HepG2 (cell line): ENCODE results near the gene PLCG2. TPM values are rescaled to one million over a fixed set of nuclear protein-coding genes. Genes with fewer than 3 reads are reported as not detected.

ENCODE experiments used
- ATAC-seq: fragments of 200-7000 bp; cut with Tn5 transposase; 3 replicates; pipeline ENCODE4 v1.9.1; 2020; ENCODE audit warnings: mild to moderate bottlenecking, moderate library complexity
- BruUV-seq: library from RNA; stranded (reverse); fragments of 400-500 nt; replicated peaks from 2 replicates; lab custom pipeline; 2021; lab: Mats Ljungman, UMichigan
- CTCF ChIA-PET: fragments of 300-600 bp; formaldehyde crosslinking; extraction: SDS; loops from one replicate; lab custom pipeline; 2021; ENCODE audit warnings: low total read pairs, inconsistent platforms, low intra/inter-chr PET ratio; lab: Yijun Ruan, JAX
- POLR2A ChIA-PET: fragments of 350-600 bp; sonication (Branson Sonifier 250); formaldehyde crosslinking; loops from one replicate; lab custom pipeline; 2020; ENCODE audit warnings: antibody characterized with exemption, inconsistent platforms; lab: Yijun Ruan, JAX
- DNase-seq: peaks from one replicate; pipeline ENCODE4 v3.0.0-alpha.2; 2015; ENCODE audit warnings: low spot score
- FAIRE-seq: peaks from 3 replicates; lab custom pipeline; 2011; peaks lifted over from hg19 to GRCh38; lab: Jason Lieb, UNC
- H2AFZ ChIP-seq: one replicate; pipeline ENCODE4 v1.6.1; 2011; ENCODE audit warnings: low read length, inconsistent platforms
- H3K27ac ChIP-seq: fragments of 300-600 bp; 3 replicates; pipeline ENCODE4 v1.8.0; 2011; ENCODE audit warnings: mixed run types, mild to moderate bottlenecking, mixed read lengths, low read length, inconsistent platforms; ENCODE audit not compliant: insufficient read depth; ENCODE audit errors: extremely low read length
- H3K27me3 ChIP-seq, 2 experiments: fragments of 200-600 bp in 1 of 2; 2 replicates in 1 of 2; 3 replicates in 1 of 2; pipeline versions ENCODE4 v1.6.0 to v1.8.0; 2011; ENCODE audit warnings: low read length in 2 of 2, mild to moderate bottlenecking in 2 of 2, moderate library complexity in 2 of 2, inconsistent platforms in 1 of 2; ENCODE audit not compliant: insufficient read depth in 2 of 2, control insufficient read depth in 1 of 2
- H3K36me3 ChIP-seq, 2 experiments: fragments of 200-600 bp in 1 of 2; replicated peaks in 1 of 2; 2 replicates in 1 of 2; 3 replicates in 1 of 2; pipeline versions ENCODE4 v1.5.1 to v1.8.0; 2011; ENCODE audit warnings: low read length in 2 of 2, inconsistent platforms in 1 of 2; ENCODE audit not compliant: insufficient read depth in 2 of 2, control insufficient read depth in 1 of 2
- H3K4me1 ChIP-seq: 2 replicates; pipeline ENCODE4 v1.5.1; 2012; ENCODE audit warnings: low read length, inconsistent platforms; ENCODE audit not compliant: insufficient read depth
- H3K4me2 ChIP-seq: 2 replicates; pipeline ENCODE4 v1.6.0; 2011; ENCODE audit warnings: low read depth, low read length, inconsistent platforms
- H3K4me3 ChIP-seq, 3 experiments: fragments of 200-600 bp in 1 of 3; sonication (generic), shearing (Covaris generic) in 1 of 3; replicated peaks in 1 of 3; 2 replicates each; pipeline ENCODE4 v1.5.1; 2011 to 2016; ENCODE audit warnings: low read length in 3 of 3, inconsistent platforms in 2 of 3, low read depth in 2 of 3, mild to moderate bottlenecking in 2 of 3, control low read depth in 1 of 3, mixed read lengths in 1 of 3; ENCODE audit not compliant: insufficient read depth in 1 of 3
- H3K79me2 ChIP-seq: one replicate; pipeline ENCODE4 v1.6.1; 2011; ENCODE audit warnings: low read length, inconsistent platforms; ENCODE audit not compliant: insufficient read depth
- H3K9ac ChIP-seq: 2 replicates; pipeline ENCODE4 v1.6.0; 2011; ENCODE audit warnings: mild to moderate bottlenecking, low read depth, low read length, inconsistent platforms; ENCODE audit not compliant: insufficient read depth
- H3K9me3 ChIP-seq: 2 replicates; pipeline ENCODE4 v1.5.1; 2012; ENCODE audit warnings: mild to moderate bottlenecking, low read length
- H4K20me1 ChIP-seq: 2 replicates; pipeline ENCODE4 v1.6.0; 2011; ENCODE audit warnings: inconsistent platforms, mild to moderate bottlenecking, low read length, moderate library complexity; ENCODE audit not compliant: insufficient read depth
- BRCA1 ChIP-seq: sonication (generic); formaldehyde crosslinking; IDR thresholded peaks from 2 replicates; pipeline ENCODE4 v1.4.0; 2020; ENCODE audit warnings: missing genetic modification reagents
- MEIS2 ChIP-seq: sonication (generic); formaldehyde crosslinking; IDR thresholded peaks from 2 replicates; pipeline ENCODE4 v1.9.0; 2021; ENCODE audit warnings: mild to moderate bottlenecking, missing genetic modification reagents
- NR2F1 ChIP-seq, 2 experiments: fragments of 450-650 bp in 1 of 2; formaldehyde crosslinking in 1 of 2; IDR thresholded peaks; 2 replicates each; pipeline versions ENCODE4 v1.5.0 to v1.6.1; 2016 to 2020; ENCODE audit warnings: mild to moderate bottlenecking in 1 of 2, missing compliant biosample characterization in 1 of 2, missing genetic modification reagents in 1 of 2, moderate library complexity in 1 of 2
- PPARG ChIP-seq: conservative IDR thresholded peaks from 2 replicates; pipeline ENCODE4 v1.6.1; 2016; ENCODE audit warnings: missing biosample characterization, missing genetic modification reagents
- TCF7L2 ChIP-seq: IDR thresholded peaks from 2 replicates; pipeline ENCODE4 v1.6.1; 2011; ENCODE audit warnings: mild to moderate bottlenecking, low read depth, low read length, moderate library complexity
- YY1 ChIP-seq: IDR thresholded peaks from 2 replicates; pipeline ENCODE4 v1.6.1; 2011; ENCODE audit warnings: low read length, low read depth, moderate library complexity, mild to moderate bottlenecking; ENCODE audit not compliant: insufficient read depth, insufficient replicate concordance
- ZBTB1 ChIP-seq: sonication (generic); formaldehyde crosslinking; IDR thresholded peaks from 2 replicates; pipeline ENCODE4 v1.4.0; 2020; ENCODE audit warnings: missing genetic modification reagents, borderline replicate concordance
- ZBTB3 ChIP-seq: sonication (generic); formaldehyde crosslinking; IDR thresholded peaks from 2 replicates; pipeline ENCODE4 v1.4.0; 2020; ENCODE audit warnings: low read depth, mild to moderate bottlenecking, moderate library complexity, missing genetic modification reagents, borderline replicate concordance
- ZNF337 ChIP-seq: sonication (generic); formaldehyde crosslinking; IDR thresholded peaks from 2 replicates; pipeline ENCODE4 v1.5.1; 2020; ENCODE audit warnings: missing genetic modification reagents, low read depth, mild to moderate bottlenecking, borderline replicate concordance
- ZNF33A ChIP-seq: sonication (generic); formaldehyde crosslinking; IDR thresholded peaks from 2 replicates; pipeline ENCODE4 v1.5.1; 2020; ENCODE audit warnings: missing genetic modification reagents, mild to moderate bottlenecking, moderate library complexity, borderline replicate concordance
- ZNF460 ChIP-seq: sonication (generic); formaldehyde crosslinking; IDR thresholded peaks from 2 replicates; pipeline ENCODE4 v1.5.1; 2020; ENCODE audit warnings: missing genetic modification reagents, mild to moderate bottlenecking, borderline replicate concordance
- ZNF510 ChIP-seq: sonication (generic); formaldehyde crosslinking; IDR thresholded peaks from 2 replicates; pipeline ENCODE4 v1.4.0; 2020; ENCODE audit warnings: low read depth, mild to moderate bottlenecking, missing genetic modification reagents
- ZNF713 ChIP-seq: sonication (generic); formaldehyde crosslinking; IDR thresholded peaks from 2 replicates; pipeline ENCODE4 v1.4.0; 2020; ENCODE audit warnings: mild to moderate bottlenecking, missing genetic modification reagents
- ZNF782 ChIP-seq: sonication (generic); formaldehyde crosslinking; IDR thresholded peaks from 2 replicates; pipeline ENCODE4 v1.4.0; 2020; ENCODE audit warnings: missing genetic modification reagents, mild to moderate bottlenecking, borderline replicate concordance
- WGBS: methylation state at CpG from one replicate; pipeline ENCODE4 v1.1.6; 2017; ENCODE audit warnings: low lambda C conversion rate; 5-methylcytosine and 5-hydroxymethylcytosine counted together
- in situ Hi-C: cut with HindIII; loops from 2 replicates; pipeline ENCODE4 v1.10.0; 2017; ENCODE audit warnings: low pct_unique_long_range_greater_than_20kb; ENCODE audit not compliant: extremely low pct_ligation_motif_present
- intact Hi-C: fragments of 100-400 bp; cut with micrococcal nuclease; formaldehyde crosslinking; loops from one replicate; pipeline ENCODE4 v1.10.0; 2022; ENCODE audit not compliant: unreplicated experiment
- polyA plus RNA-seq, 8 experiments: library from polyadenylated mRNA; depleted of rRNA in 3 of 8; stranded (reverse) in 7 of 8; unstranded in 1 of 8; fragments of >200 nt; fragmentation: Illumina TruSeq in 4 of 8; extraction: Trizol in 4 of 8; gene quantifications; 2 replicates each; pipeline versions ENCODE4 v1.2.1 to v1.2.3, GENCODE V29; 2011 to 2016; ENCODE audit warnings: low read depth in 4 of 8, missing spikeins in 1 of 8, mixed read lengths in 1 of 8; ENCODE audit not compliant: insufficient read depth in 1 of 8
- total RNA-seq, 5 experiments: library from RNA; depleted of rRNA; stranded (reverse); fragments of >200 nt; fragmentation: Illumina TruSeq; extraction: Trizol; gene quantifications; 2 replicates each; pipeline ENCODE4 v1.2.3, GENCODE V29; 2016; ENCODE audit warnings: low read depth in 1 of 5
- TF ChIP-seq, protein P1 (sequence below): sonication (generic); formaldehyde crosslinking; IDR thresholded peaks from 2 replicates; pipeline ENCODE4 v1.8.1; 2023; ENCODE audit warnings: mild to moderate bottlenecking, missing genetic modification reagents
- TF ChIP-seq, protein P2 (sequence below): IDR thresholded peaks from 2 replicates; pipeline ENCODE4 v1.6.1; 2016; ENCODE audit warnings: low read depth, borderline replicate concordance
- TF ChIP-seq, protein P3 (sequence below): sonication (generic); formaldehyde crosslinking; IDR thresholded peaks from 2 replicates; pipeline ENCODE4 v1.9.0; 2022; ENCODE audit warnings: missing genetic modification reagents, mild to moderate bottlenecking, borderline replicate concordance
- TF ChIP-seq, protein P4 (sequence below): sonication (generic); formaldehyde crosslinking; IDR thresholded peaks from 2 replicates; pipeline ENCODE4 v1.5.0; 2020; ENCODE audit warnings: mild to moderate bottlenecking, low read depth, missing genetic modification reagents, borderline replicate concordance

PLCG2 gene
- total and polyA plus RNA-seq, 2 of the 13 experiments (the other 11 are each of a cell fraction or from before 2014, with no cell fraction given), result 0.13 to 0.18 TPM

DNA sequence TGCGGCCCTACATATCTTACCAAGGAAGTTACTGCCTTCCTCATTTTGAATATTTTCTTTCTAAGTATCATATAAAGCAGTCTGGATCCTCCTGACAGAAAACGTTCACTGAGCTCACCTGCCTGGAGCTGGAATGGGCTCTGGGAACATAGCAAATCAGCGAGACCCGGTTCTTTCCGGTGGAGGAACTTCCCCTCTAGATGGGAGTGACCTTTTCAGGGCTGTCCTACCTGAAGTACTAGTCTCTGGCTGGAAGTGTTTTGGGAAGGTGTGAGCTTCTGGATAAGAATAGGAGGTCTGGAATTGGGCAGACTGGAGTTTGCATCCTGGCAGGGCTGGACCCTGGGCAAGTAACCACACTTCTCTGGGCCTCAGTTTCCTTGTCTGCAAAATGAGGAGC, 152.8 kb downstream of the PLCG2 start (continued):
- TF ChIP-seq, protein P1, sequence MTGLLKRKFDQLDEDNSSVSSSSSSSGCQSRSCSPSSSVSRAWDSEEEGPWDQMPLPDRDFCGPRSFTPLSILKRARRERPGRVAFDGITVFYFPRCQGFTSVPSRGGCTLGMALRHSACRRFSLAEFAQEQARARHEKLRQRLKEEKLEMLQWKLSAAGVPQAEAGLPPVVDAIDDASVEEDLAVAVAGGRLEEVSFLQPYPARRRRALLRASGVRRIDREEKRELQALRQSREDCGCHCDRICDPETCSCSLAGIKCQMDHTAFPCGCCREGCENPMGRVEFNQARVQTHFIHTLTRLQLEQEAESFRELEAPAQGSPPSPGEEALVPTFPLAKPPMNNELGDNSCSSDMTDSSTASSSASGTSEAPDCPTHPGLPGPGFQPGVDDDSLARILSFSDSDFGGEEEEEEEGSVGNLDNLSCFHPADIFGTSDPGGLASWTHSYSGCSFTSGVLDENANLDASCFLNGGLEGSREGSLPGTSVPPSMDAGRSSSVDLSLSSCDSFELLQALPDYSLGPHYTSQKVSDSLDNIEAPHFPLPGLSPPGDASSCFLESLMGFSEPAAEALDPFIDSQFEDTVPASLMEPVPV (CRISPR knock-in tag), result no peak
- no peak for TF ChIP-seq NR2F1 (CRISPR knock-in tag; IDR thresholded peaks at IDR 0.05)
- TF ChIP-seq MEIS2 (CRISPR knock-in tag), result no peak
- TF ChIP-seq, protein P2, sequence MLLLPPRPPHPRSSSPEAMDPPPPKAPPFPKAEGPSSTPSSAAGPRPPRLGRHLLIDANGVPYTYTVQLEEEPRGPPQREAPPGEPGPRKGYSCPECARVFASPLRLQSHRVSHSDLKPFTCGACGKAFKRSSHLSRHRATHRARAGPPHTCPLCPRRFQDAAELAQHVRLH (CRISPR knock-in tag), result no peak
- TF ChIP-seq, all 625 proteins: peak for 0

DNA sequence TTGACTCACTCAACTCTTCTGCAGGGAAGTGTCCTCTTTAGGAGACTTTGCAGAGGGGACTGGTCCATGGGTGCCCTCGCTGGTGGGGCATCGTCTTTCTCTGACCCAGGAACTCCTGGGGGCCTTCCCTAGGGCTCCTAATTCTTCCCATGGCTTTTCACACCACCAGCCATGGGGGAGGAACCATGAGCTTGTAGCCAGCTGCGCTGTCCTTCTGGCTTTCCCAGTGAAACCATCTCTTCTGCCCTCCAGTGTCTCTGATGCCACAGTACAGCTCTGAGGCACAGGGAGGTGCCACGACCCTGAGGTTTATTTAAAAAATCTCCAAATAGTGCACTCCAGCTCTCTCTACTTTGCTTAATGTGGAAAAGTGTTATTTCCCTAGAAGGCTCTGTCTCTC, 153.6 kb downstream of the PLCG2 start:
- DNase-seq (no peak), ATAC-seq (peak; percentile 59), FAIRE-seq (no peak)
- ChIA-PET POLR2A (no interaction called here), CTCF (no interaction called here)
- in situ Hi-C loops, result no loop called here
- intact Hi-C loops, result no loop called here
- H3K4me3 ChIP-seq, result no peak overlapping the region
- H4K20me1 ChIP-seq, result no peaks in the 10 kb centered on the region
- no peaks in the 10 kb centered on the region for H3K36me3 ChIP-seq
- H3K27me3 ChIP-seq, result peaks cover 2 to 29% of the 10 kb centered on the region in 2 experiments; a peak in 3 of 5 replicates
- no peak overlapping the region for H3K27ac ChIP-seq
- no peaks in the 10 kb centered on the region for H3K79me2 ChIP-seq
- 12% methylated on average over 4 of the region's 4 CpGs for WGBS
- H3K9me3 ChIP-seq, result no peaks in the 10 kb centered on the region
- H3K9ac ChIP-seq, result no peak overlapping the region
- BruUV-seq, result no TSS peak
- H3K4me1 ChIP-seq, result no peaks in the 10 kb centered on the region
- no peak overlapping the region for H2AFZ ChIP-seq
- H3K4me2 ChIP-seq, result no peak overlapping the region
- TF ChIP-seq ZBTB1 (CRISPR knock-in tag) (no peak), ZNF460 (CRISPR knock-in tag) (no peak), ZBTB3 (CRISPR knock-in tag) (no peak), PPARG (no peak), ZNF713 (CRISPR knock-in tag) (no peak), TCF7L2 (no peak), ZNF33A (CRISPR knock-in tag) (no peak), BRCA1 (no peak), ZNF510 (CRISPR knock-in tag) (no peak), YY1 (no peak), ZNF782 (CRISPR knock-in tag) (no peak), ZNF337 (CRISPR knock-in tag) (no peak)
- TF ChIP-seq, protein P3, sequence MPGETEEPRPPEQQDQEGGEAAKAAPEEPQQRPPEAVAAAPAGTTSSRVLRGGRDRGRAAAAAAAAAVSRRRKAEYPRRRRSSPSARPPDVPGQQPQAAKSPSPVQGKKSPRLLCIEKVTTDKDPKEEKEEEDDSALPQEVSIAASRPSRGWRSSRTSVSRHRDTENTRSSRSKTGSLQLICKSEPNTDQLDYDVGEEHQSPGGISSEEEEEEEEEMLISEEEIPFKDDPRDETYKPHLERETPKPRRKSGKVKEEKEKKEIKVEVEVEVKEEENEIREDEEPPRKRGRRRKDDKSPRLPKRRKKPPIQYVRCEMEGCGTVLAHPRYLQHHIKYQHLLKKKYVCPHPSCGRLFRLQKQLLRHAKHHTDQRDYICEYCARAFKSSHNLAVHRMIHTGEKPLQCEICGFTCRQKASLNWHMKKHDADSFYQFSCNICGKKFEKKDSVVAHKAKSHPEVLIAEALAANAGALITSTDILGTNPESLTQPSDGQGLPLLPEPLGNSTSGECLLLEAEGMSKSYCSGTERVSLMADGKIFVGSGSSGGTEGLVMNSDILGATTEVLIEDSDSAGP (CRISPR knock-in tag), result no peak
- TF ChIP-seq, protein P4, sequence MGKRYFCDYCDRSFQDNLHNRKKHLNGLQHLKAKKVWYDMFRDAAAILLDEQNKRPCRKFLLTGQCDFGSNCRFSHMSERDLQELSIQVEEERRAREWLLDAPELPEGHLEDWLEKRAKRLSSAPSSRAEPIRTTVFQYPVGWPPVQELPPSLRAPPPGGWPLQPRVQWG (CRISPR knock-in tag), result no peak
